Stimulated activated CD4-positive, alpha-beta T cell treated with anti-CD3 and anti-CD28 coated beads, Interleukin-2, amount 100 ng/mL, for 24 hours (primary cell): ENCODE results near the gene PHACTR3.

Experiments used
- DNase-seq, 2 donors: peaks; one replicate each; pipeline ENCODE4 v3.0.0-alpha.2; 2020

Gene PHACTR3

GRCh38 chr20:59784365-59784764 lies 180.0 kb downstream of the PHACTR3 start:
- DNase-seq: peak in 1 of 2 donors; percentile 3

DNA sequence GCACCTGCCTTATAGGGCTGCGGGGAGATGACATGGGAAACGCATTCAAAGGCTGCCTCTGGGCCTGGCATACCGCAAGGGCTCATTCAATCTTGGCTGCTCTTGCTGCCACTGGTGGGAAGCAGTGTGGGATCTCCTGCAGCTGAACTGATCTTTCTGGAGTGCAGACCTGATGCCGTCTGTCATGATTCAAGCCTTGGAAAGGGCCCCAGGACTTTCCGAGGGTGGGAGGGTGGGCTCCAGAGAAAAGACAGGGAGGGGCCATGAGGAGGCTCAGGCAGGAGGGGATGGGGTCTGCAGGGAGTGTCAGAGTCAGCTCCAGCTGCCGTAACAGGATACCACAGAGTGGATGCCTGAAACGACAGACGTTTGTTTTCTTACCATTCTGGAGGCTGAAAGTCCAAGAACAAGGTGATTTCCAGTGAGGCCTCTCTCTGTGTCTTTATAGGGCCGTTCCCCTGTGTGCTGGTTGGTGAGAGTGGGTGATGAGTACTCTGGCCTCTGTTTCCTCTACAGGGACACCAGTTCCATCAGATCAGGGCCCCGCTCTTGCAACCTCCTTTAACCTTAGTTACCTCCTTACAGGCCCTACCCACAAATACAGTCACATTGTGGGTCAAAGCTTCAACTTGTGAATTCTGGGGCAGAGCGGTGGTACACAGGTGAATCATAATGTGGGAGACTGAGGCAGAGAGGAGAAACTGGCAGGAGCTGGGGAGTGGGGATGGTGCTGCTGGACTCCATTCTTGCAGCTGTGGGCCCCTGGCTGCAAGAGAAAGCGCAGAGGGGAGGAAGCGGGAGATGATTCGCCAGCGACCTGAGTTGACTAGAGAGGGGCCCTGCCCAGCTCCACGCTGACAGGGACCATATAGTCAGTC lies 180.7 kb downstream of the PHACTR3 start:
- peak in 1 of 2 donors; percentile 8 for DNase-seq

DNA sequence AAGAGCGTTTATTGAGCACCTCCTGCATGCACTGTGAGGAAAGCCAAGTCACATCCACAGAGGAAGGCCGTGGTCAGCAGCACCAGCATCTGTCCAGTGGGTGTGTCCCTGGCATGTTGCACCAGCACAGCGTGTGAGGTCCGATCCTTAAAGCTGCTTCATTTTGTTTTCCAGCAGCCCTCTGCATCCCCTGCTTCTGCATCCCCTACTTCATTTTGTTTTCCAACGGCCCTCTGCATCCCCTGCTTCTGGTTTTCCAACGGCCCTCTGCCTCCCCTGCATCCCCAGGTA lies 181.3 kb downstream of the PHACTR3 start:
- no peak for DNase-seq

GRCh38 chr20:59785986-59786795 lies 181.9 kb downstream of the PHACTR3 start:
- DNase-seq: peak in 1 of 2 donors; percentile 8

DNA sequence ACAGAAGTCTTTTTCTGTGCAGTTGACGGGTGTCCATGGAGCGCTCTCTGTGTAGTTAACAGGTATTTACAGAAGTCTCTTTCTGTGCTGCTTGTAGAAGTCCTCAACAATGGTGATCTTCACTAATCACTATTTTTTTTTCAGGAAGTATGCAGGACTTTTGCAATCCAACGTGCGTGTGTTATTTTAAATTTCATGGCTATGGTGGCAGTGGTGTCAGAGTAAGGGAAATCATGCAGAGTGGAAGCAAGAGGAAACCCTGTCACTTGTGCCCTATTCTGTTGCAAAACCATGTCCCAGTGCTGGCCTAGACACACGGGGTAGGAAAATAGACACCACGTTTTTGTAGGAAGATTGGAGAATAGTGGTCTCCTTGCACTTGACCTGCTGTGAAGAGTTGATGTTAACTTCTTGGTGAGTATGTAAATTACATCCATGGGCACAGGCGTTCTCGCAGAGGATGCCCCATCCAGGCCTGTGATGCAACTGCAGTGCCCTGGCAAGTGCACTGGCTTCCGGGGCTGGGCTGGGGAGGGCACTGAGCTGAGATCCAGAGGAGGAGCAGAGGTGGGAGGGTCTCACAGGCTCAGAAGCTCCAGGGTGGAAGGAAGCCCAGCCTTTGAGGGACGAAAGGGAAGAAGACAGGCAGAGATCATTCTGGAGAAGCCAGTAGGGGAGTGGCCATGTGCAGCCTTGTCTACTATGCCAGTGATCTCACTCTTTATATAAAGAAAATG lies 182.6 kb downstream of the PHACTR3 start:
- peak in 1 of 2 donors; percentile 12 for DNase-seq

DNA sequence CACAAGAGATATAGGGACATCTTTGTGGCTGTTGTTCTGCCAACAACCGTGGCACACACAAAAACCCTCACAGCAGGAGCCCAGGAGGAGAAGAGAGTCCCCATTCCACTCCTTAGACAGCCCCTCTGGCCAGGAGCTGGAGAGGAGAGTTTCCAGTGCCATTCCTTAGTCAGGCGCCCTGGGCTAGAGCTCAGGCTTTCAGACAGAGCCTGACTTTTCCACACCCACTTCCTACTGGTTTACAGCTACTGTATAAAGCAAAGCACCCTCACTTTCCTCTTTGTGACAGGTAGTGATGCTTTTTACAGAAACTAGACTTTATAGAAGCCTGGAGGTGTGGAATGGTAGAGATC lies 183.2 kb downstream of the PHACTR3 start:
- peak in 1 of 2 donors; percentile 6 for DNase-seq

DNA sequence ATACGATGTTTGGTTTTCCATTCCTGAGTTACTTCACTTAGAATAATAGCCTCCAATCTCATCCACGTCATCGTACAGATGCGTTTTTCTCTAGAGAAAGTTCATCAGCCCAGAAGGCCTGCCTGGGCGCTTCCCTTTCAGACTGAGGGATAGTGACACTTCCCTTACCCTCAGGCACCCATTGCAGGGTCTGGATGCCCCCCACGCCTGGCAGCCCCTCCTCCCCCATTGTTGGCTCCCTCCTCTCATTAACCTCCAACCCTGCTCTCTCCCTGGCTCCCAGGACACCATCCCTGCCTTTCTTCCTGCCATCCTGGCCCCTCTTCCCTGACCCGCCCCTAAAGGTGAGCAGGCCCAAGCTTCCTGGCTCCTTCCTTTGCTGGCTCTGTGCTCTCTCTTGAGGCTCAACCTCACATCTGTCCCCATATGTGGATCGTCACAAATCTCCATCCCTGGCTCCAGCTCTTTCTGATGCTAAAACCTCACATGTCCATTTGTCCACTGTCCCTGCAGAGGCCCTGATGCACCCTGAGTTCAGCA lies 183.9 kb downstream of the PHACTR3 start:
- no peak for DNase-seq

DNA sequence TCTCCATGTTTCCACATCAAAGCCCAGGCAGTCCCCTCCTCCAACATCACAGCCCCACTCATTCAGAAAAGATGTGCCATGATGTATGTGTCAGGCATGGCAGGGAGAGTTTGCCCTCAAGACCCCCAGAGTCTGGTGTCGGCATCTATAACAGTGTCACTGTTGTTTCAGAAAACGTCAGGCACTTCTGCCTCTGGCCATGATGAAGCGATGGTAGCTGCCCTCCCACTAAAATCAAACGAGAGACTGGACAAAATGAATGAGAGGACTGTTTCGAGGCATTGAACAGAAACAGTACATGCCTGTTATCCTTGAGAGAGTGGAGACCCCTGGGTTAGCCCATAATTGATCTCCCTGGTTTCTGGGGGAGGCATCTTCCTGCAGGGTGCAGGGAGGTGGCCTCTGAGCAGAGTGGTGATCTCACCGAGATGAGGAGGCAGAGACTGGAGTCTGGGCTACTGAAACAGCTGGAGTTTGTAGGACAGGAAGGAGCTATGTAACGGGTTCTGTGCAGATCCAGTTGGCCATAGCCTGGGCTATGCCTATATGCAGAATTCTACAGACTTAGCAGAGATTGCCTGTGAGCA lies 184.6 kb downstream of the PHACTR3 start:
- peak in 1 of 2 donors; percentile 1 for DNase-seq

DNA sequence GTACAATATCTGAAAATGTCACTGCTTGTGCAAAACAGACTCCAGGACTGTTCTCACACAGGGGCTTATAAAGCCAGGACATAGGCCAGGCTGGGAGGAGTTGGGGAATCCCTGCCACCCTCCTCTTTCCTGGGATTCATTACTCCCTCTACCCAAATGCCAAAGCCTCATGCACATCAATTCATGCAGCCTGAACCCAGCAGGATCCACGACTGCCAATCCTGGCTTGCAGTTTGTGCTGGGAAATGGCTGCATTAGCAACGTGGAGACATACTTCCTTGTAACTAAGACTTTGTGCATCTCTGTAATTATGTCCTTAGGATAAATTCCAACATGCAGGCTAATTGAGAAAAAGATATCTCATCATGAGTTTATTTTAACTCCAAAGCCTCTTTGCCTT lies 185.3 kb downstream of the PHACTR3 start:
- no peak for DNase-seq

DNA sequence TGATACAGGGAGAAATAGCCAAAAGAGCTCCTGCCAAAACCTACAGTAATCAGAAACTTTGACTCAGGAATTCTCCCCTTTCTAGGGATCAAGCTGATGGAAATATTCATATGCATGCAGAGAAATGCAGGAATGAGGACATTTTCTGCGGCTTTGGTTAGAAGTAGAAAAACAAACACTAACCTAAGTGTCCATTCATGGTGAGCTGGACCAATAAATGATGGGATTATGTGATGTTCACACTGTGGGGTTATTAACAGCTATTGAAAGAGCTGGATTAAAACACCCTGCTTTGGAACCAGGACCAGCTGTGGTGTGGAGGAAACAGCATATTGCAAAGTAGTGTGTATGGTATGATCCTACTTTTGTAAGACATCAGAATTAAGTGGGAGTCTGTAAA lies 186.0 kb downstream of the PHACTR3 start:
- DNase-seq: no peak

DNA sequence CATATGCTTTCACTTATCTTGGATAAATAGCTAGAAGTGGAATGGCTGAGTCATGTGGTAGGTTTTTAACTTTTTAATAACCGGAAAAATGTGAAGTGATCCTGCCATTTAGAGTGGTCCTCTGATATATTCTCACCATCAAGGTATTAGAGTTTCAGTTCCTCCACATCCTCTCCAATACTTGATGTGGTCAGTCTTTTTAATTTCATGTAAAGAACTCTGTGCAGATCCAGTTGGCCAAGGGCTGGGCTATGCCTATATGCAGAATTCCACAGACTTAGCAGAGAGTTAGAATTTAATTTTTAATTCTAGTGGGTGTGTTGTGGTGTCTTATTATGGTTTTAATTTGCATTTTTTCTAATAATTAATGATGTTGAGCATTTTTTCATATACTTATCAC lies 188.0 kb downstream of the PHACTR3 start:
- no peak for DNase-seq

- no peak for DNase-seq
Measured at GRCh38 chr20:59794555-59794954, 190.2 kb downstream of the PHACTR3 start.

DNA sequence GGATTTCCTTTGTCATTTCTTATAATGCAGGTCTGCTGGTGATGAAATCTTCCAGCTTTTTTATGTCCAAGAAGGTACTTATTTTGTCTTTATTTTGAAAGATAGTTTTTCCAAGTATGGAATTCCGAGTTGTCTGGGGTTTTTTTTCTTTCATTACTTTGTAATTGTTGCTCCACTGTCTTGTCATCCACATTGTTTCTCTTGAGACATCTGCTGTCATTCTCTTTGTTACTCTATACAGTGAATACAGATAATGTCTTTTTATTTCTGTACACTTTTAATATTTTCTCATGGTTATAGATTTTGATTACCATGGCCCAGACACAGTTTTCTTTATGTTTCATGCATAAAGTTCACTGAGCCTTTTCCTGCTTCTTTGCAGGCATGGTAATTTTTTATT lies 196.0 kb downstream of the PHACTR3 start:
- DNase-seq: no peak

GRCh38 chr20:59802018-59802417 lies 197.7 kb downstream of the PHACTR3 start:
- DNase-seq: no peak

GRCh38 chr20:59802471-59803221 lies 198.3 kb downstream of the PHACTR3 start:
- peak in 1 of 2 donors; percentile 2 for DNase-seq

DNA sequence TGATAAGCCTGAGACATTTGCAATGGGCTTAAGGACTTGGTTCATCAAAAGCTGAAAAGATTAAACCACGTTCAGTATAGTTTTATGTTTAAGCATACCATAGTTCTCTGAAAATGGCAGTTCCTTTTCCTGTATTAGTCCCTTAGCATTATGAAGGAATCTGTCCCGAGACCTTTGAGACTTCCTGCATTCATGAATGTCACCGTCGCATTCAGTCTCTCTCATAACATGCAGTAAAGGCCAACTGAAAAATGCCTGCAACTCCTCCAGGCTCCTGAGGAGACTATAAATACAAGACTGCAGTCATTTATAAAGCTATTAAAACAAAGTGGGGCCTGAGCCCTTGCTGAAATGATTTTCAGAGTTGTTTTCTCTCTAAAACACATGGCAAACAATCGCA lies 200.0 kb downstream of the PHACTR3 start:
- DNase-seq: no peak

GRCh38 chr20:59804871-59805665 lies 200.7 kb downstream of the PHACTR3 start:
- no peak for DNase-seq

- DNase-seq: peak in 1 of 2 donors; percentile 7
Measured at GRCh38 chr20:59805786-59806577, 201.6 kb downstream of the PHACTR3 start.

GRCh38 chr20:59806578-59806975 lies 202.2 kb downstream of the PHACTR3 start:
- DNase-seq: no peak
